PFSK-1 (cell line): ENCODE measurements around the gene TENM3.

ENCODE experiments used
- FOXP2 ChIP-seq: optimal IDR thresholded peaks from 2 replicates; pipeline ENCODE3; 2011; ENCODE audit warnings: borderline replicate concordance, control low read depth, inconsistent platforms; ENCODE audit not compliant: insufficient read depth; ENCODE audit errors: extremely low read length, extremely low read depth
- POLR2AphosphoS5 ChIP-seq: IDR thresholded peaks from 2 replicates; pipeline ENCODE4 v1.6.1; 2012; ENCODE audit warnings: low read depth, mild to moderate bottlenecking, control low read depth, low read length, moderate library complexity
- SIN3A ChIP-seq: IDR thresholded peaks from 2 replicates; pipeline ENCODE4 v1.6.1; 2012; ENCODE audit warnings: mild to moderate bottlenecking, low read length, moderate library complexity, borderline replicate concordance; ENCODE audit not compliant: insufficient read depth
- TAF1 ChIP-seq: IDR thresholded peaks from 2 replicates; pipeline ENCODE4 v1.6.1; 2012; ENCODE audit warnings: low read length, control low read depth, borderline replicate concordance; ENCODE audit not compliant: insufficient read depth
- TF ChIP-seq, protein P1 (sequence below), 2 experiments: IDR thresholded peaks; 2 replicates each; pipeline versions ENCODE4 v1.6.1 to v1.8.0; 2011 to 2012; ENCODE audit warnings: low read depth in 2 of 2, low read length in 2 of 2, control low read depth in 1 of 2, inconsistent platforms in 1 of 2, mild to moderate bottlenecking in 1 of 2, moderate library complexity in 1 of 2; ENCODE audit not compliant: insufficient read depth in 1 of 2

The TENM3 gene

DNA sequence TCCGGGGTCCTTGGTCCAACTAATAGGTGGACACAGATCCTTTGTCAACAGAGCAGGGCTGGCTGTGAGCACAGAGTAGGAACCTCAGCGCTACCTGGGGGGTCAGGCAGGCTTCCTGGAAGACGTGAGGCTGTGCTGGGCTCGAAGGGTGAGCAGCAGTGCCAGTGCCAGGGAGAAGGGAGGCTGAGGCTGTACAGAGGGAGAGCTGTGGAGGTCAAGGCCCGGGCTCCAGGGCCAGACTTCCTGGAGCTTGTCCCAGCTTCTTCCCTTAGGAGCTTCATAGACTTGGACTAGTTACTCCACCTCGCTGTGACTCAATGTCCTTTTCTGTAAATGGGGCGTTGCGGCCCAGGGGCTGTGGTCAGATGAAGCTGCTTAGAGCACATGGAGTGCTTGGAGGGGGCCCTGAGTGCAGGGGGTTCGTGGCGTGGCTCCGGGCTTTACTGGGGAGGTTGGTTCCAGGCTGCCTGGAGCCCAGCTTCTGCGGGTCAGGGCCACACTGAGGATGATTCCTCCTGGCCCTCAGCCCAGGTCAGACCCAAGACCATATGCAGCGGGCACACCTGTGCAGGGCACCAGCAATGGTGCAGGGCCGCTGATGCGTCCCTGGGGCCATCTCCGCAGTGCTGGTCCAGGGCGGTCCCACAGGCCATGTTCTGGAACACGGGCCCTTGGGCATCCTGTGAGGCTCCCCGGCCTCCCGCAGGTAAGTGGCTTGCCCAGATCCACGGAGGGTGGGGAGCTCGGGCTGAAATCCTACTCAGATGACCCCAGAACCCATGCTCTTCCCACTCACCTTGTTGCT is 575.9 kb downstream of the TENM3 start:
- TF ChIP-seq TAF1 (no peak), FOXP2 (no peak), POLR2AphosphoS5 (no peak), SIN3A (no peak)
- TF ChIP-seq, protein P1, sequence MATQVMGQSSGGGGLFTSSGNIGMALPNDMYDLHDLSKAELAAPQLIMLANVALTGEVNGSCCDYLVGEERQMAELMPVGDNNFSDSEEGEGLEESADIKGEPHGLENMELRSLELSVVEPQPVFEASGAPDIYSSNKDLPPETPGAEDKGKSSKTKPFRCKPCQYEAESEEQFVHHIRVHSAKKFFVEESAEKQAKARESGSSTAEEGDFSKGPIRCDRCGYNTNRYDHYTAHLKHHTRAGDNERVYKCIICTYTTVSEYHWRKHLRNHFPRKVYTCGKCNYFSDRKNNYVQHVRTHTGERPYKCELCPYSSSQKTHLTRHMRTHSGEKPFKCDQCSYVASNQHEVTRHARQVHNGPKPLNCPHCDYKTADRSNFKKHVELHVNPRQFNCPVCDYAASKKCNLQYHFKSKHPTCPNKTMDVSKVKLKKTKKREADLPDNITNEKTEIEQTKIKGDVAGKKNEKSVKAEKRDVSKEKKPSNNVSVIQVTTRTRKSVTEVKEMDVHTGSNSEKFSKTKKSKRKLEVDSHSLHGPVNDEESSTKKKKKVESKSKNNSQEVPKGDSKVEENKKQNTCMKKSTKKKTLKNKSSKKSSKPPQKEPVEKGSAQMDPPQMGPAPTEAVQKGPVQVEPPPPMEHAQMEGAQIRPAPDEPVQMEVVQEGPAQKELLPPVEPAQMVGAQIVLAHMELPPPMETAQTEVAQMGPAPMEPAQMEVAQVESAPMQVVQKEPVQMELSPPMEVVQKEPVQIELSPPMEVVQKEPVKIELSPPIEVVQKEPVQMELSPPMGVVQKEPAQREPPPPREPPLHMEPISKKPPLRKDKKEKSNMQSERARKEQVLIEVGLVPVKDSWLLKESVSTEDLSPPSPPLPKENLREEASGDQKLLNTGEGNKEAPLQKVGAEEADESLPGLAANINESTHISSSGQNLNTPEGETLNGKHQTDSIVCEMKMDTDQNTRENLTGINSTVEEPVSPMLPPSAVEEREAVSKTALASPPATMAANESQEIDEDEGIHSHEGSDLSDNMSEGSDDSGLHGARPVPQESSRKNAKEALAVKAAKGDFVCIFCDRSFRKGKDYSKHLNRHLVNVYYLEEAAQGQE (IDR thresholded peaks at IDR 0.05; ENCODE audit: insufficient read depth in 1 of 2, low read depth in 2 of 2, low read length in 2 of 2), result no peak

DNA sequence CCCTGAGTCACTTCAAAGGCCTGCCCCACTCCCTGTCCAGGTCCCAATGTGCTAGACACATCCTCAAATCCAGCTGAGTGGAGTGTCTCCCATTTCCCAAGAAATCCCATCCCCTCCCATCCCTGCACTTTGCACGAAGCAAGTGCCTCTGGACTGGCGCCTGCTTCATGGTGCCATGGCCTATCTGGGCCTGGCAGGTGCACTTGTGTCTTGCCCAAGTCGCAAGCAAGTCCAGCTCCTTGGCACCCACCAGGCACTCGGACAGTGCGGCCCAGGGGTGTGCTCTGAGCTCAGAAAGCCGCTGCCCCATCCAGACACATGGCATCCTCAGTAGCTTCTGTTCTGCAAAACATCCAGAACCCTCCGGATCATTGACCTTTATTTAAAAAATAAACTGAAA is 576.5 kb downstream of the TENM3 start:
- TF ChIP-seq POLR2AphosphoS5, result no peak
- no peak for TF ChIP-seq FOXP2
- TF ChIP-seq, protein P1 (IDR thresholded peaks at IDR 0.05; ENCODE audit: insufficient read depth in 1 of 2, low read depth in 2 of 2, low read length in 2 of 2), result no peak
- TF ChIP-seq SIN3A, result no peak
- TF ChIP-seq TAF1, result no peak

GRCh38 chr4:182822554-182822953 is 579.4 kb downstream of the TENM3 start:
- TF ChIP-seq, protein P1 (IDR thresholded peaks at IDR 0.05; ENCODE audit: insufficient read depth in 1 of 2, low read depth in 2 of 2, low read length in 2 of 2), result no peak
- no peak for TF ChIP-seq POLR2AphosphoS5
- TF ChIP-seq SIN3A, result no peak
- TF ChIP-seq FOXP2, result no peak

DNA sequence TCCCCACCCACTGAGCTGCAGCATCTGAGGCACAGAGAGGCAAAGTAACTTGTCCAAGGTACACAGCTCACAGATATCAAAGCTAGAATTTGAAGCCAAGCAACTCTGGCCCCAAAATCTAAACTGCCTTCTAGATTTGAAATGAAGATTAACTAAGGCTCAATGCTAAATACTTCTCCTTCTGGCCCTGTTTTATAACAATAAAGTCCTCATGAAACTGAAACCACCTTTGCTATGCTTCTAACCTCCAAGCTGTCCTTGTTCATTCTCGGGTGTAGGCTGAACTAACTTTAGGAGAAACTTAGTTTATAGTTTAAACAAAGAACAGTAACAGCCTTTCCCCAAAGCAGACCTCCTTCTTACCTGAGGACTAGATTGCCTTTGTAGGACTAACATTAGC is 580.4 kb downstream of the TENM3 start:
- no peak for TF ChIP-seq TAF1
- TF ChIP-seq SIN3A, result no peak
- no peak for TF ChIP-seq POLR2AphosphoS5
- TF ChIP-seq FOXP2, result no peak
- TF ChIP-seq, protein P1 (IDR thresholded peaks at IDR 0.05; ENCODE audit: insufficient read depth in 1 of 2, low read depth in 2 of 2, low read length in 2 of 2), result no peak
